ENCODE measurements around the gene WFIKKN1.

DNA sequence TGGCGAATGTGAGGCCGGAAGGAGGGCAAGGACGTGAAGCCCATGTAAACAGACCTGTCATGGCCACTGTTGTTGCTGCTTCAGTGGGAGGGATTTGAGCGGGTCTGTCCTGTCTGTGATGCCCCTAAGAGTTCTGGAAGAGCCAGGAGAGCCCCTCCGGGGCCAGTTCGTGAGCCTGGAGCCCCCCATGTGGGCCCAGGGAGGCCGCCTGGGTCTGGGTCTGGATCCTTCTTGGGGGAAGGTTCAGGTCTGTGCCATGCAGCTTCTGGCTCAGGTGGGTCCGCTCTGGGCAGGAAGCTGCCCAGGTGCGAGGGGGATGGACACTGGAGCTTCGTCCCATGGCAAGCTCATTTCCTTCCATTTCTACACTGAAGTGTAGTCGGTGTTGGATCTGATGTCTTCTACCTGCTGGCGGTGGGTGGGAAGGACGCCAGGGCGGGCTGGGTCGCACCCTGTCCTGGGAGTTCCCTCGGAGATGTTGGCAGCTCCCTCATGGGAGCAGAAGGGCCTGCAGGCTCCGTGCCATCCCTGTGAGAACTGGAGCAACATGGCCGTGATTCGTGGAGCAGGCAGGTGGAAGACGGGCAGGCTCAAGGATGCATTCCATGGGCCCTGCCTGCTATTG is 11.2 kb upstream of the WFIKKN1 start:
- TF ChIP-seq POLR2AphosphoS5 (IDR thresholded peaks at IDR 0.05; ENCODE audit: low read depth) (no peak), EZH2phosphoT487 (IDR thresholded peaks at IDR 0.05; ENCODE audit: unreplicated experiment) (no peak), EZH2 (IDR thresholded peaks at IDR 0.05; ENCODE audit: low read depth, unreplicated experiment) (no peak), CREB1 (CRISPR knock-in tag; IDR thresholded peaks at IDR 0.05; ENCODE audit: low read depth) (no peak), REST (IDR thresholded peaks at IDR 0.05; ENCODE audit: unreplicated experiment) (no peak), JUNB (IDR thresholded peaks at IDR 0.05; ENCODE audit: unreplicated experiment) (no peak), ETS1 (IDR thresholded peaks at IDR 0.05) (no peak), STAT1 (IDR thresholded peaks at IDR 0.05; ENCODE audit: unreplicated experiment) (no peak), ZNF462 (CRISPR knock-in tag; IDR thresholded peaks at IDR 0.05) (no peak)
- TF ChIP-seq, protein P1, sequence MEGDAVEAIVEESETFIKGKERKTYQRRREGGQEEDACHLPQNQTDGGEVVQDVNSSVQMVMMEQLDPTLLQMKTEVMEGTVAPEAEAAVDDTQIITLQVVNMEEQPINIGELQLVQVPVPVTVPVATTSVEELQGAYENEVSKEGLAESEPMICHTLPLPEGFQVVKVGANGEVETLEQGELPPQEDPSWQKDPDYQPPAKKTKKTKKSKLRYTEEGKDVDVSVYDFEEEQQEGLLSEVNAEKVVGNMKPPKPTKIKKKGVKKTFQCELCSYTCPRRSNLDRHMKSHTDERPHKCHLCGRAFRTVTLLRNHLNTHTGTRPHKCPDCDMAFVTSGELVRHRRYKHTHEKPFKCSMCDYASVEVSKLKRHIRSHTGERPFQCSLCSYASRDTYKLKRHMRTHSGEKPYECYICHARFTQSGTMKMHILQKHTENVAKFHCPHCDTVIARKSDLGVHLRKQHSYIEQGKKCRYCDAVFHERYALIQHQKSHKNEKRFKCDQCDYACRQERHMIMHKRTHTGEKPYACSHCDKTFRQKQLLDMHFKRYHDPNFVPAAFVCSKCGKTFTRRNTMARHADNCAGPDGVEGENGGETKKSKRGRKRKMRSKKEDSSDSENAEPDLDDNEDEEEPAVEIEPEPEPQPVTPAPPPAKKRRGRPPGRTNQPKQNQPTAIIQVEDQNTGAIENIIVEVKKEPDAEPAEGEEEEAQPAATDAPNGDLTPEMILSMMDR (conservative IDR thresholded peaks at IDR 0.05; ENCODE audit: low read depth in 2 of 2), result no peak

Measured in GM23338 (cell line).